Measurements from ENCODE around the gene CHRNA1.

The CHRNA1 gene

DNA sequence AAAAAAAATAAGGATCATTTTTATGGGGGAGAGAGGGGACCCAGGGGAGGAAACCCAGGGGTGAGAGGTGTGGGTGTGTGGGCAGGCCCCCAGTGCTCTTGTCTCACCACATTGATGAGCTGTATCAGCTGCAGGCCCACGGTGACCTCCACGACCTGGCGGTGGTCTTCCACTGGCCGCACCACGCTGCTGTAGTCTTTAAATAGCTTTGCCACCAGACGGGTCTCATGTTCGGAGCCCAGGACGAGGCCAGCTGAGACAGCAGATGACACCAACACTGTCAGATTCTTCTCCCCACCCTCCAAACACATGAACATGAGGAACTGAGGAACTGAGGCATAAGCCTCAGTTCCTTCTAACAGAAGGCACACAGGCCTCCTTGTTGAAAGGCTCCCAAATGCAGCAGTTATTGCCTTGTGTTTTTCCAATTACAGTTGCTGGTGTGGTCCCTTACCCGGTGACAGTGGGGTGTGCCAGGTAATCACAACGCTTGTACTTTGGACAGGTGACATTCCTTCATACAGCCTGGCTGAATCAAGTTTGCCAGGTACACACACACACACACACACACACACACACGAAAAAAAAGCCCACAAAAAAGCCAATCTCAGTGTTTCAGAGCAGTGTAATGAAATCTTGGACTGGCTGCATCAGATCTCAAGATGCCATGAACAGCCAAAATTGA lies 4.7 kb downstream of the CHRNA1 start:
- no peak for DNase-seq

DNA sequence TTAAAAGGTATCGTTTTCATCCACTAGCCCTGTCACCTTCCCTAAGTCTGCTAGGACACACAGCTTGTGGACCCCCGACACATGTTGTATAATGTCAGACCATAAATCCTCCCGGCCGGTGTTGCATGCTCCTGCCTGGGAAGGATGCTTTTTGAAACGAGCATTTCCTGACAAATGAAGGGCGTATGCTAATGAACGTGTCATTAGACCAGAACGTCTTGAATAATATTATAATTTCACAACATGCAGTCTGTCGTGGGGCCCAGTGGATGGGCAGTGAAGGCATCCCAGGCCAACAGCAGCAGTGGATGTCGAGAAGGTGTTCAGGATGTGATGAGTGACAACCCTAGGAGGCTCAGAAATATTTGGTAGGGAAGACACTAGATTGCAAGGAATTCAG lies 7.5 kb downstream of the CHRNA1 start:
- no peak for DNase-seq

DNA sequence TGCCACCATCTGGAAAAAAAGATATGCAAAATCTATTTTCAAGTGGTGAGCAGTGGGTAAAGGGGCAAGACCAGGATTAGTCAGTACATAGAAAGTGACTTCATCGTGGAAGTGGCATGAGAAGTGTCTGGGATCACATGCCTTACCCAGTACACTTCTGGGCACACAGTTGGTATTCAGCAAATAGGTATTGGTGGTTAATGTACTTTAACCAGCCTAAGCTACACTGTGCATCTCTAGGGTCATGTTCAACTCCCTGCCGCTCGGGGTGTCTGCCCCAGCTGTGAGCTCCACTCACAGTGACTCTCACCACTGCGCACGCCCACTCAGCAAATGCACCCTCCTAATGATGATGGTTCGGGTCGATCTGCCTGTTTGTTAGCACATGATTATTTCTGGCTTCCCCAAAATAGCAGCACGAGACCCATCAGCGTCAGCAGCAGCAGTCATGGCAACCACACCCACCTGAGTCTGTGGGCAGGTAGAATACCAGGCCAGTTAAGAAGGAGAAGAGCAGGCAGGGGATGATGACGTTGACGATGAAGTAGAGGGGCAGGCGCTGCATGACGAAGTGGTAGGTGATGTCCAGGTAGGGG lies 11.1 kb downstream of the CHRNA1 start:
- peak; percentile 10 to 31 for DNase-seq

DNA sequence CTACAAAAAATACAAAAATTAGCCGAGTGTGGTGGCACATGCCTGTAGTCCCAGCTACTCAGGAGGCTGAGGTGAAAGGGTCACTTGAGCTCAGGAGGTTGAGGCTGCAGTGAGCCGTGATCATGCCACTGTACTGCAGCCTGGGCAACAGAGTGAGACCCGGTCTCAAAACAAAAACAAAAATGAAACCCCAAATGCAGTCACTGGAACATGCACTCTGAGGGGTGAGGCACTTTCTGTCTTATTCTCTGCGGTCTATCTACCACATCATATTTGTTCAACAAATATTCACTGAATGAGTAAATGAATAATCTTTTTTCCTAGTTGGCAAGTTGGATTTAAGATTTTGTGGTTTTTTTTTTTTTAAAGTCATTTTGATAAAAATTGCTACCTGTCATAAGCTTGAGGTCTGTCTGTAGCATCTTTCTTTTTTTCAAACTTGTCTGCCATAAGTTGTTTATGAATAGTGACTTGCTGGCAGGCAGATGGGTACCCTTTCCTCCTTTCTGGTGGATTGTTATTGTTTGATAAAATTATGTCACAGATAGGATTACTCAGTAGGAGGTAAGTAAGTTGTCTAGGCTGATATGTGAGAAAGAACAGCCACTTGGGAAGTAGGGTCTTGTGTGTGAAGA lies 11.8 kb downstream of the CHRNA1 start:
- DNase-seq = no peak

DNA sequence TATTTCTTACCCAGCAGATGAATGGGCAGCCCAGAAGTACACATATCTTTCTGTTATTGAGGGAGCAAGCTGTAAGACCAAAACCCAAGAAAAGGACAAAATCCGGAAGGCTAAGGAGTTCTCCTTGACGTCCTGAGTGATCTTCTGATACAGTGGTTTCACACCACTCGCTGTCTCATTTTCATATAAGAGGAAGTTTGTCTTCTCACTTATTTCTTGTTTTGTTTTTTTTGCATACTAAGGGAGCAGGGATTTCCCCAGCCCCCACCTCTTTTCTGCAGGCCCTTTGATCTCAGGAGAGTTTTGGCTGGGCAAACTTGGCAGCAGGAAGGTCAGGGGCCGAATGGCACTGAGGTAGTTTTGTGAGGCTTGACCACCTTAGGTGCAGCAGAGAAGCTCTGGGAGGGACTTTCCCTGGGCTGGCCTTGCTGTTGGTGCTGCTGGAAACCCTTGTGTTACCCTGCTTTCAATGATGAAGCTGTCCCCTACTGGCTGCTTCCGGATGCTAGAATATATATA lies 13.3 kb downstream of the CHRNA1 start:
- peak; percentile 12 to 26 for DNase-seq

DNA sequence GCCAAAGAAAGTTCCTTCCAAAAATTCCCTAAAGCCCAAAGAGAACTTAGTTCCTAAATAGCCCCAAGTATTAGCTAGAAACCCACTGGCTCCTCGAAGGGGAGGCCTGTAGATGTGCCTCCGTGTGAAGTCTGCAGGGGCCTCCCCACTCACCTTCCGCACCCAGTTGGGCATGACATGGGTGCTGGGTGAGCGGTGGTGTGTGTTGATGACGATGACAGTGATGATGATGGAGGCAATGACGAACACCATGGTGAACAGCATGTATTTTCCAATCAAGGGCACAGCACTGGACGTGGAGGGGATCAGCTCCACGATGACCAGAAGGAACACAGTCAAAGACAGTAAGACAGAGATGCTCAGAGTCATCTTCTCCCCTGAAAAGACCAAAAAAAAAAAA lies 14.5 kb downstream of the CHRNA1 start:
- no peak for DNase-seq

DNA sequence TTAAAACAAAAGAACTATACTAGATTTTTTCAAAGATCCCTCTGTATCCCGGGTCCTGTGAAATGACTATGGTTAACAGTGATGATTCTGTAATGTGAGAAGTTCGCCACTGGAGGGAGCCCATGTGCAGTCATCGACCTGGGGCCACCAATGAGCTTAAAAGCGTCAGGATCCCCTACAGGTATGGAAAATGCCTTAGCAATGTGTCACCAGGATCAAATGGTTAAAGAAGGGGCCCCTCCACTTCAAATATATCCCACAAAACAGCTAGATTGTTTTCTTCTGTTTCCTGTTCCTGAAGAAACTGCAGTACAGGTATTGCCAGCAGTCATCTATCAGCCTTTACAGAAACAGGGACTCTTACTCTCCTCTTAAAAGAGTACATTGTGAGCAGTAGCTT lies 15.3 kb downstream of the CHRNA1 start:
- peak; percentile 67 to 68 for DNase-seq

DNA sequence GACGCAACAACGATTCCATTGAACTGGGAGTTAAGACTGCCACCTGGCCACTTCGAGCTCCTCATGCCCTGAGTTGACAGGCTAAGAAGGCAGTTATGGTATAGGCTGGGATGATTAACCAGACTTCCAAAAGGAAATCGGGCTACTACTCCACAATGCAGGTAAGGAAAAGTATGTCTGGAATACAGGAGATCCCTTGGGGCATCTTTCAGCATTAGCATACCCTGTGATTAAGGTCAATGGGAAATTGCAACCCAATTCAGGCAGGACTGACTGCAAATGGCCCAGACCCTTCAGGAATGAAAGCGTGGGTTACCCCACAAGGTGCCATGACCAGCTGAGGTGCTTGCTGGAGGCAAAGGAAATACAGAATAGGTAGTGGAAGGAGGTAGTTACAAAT lies 19.1 kb downstream of the CHRNA1 start:
- DNase-seq = no peak

DNA sequence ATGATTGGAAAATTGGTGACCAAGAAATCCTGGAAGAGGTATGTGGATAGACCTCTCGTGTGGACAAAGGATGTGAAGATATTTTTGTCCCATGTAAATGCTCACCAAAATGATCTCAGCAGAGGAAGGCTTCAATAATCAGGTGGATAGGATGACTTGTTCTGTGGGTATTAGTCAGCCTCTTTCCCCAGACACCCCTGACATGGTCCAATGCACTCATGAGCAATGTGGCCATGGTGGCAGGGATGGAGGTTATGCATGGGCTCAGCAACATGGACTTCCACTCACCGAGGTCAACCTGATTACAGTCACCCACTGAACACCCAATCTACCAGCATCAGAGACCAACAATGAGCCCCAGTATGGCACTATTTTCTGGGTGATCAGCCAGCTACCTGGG lies 20.2 kb downstream of the CHRNA1 start:
- no peak for DNase-seq

DNA sequence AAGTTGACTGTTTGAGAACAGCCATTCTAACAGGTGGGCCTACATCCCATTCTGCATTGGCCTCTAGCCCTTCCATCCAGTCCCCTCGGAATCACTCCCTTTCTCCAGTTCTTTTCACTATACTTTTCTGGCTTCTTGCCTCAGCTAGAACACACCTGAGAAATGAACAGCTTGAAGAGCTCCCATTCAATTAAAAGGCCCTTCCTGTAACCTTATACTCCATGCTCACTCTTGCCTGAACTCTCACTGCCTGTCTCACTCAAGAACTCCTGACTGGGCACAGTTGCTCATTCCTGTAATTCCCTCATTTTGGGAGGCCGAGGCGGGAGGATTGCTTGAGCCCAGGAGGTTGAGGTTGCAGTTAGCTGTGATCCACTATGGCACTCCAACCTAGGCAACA lies 23.6 kb downstream of the CHRNA1 start:
- DNase-seq = no peak

DNA sequence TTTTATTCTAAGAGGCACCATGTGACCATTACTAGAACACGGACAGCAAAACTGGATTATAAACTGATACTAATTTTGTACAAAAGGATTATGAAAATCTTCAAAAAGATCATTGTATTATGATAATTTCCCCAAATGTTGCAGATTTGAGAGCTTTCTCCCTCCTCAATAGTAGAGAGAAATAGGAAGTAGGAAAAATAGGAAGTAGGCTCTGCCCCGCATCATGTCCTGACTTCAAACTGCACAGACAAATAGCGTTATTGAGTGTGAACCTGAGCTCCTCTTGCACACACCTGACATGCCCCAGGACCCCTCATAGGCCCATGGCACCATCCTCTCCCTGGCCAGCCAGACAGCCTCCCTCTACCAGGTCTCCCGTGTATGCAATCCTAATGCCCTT lies 25.4 kb downstream of the CHRNA1 start:
- DNase-seq = no peak

DNA sequence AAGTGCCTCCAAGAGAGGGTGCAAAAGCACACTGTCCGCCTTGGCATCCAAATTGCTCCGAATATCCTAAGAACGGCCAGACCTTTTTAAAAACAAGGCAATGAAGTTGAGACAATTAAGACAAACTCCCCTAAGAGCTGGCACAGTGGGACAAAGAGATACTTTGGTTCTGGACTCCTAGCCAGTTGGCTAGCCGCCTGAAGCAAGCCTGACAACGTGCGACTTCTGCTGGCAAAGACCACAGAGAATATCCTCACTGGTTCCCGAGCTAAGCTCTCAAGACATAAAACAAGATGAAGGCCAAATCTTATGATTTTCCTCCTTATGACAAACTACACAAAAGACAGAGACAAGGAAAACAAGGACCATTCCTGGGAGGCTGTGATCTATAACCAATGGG lies 32.7 kb downstream of the CHRNA1 start:
- DNase-seq = no peak

DNA sequence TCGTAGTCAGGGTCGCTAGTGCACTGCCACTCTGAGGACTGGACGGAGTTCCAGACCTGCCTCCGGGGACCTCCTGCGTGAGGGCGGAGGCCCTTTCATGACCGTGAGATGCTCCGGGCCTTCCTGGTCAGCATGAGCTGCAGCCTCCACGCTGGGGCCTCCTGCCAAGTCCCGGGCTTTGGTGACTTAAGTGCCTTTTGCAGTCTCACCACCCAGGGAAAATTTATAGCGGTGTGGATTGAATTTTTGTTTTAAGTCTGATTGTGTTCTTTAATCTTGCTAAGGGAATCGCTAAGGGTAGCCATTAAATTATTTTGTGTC lies 33.6 kb downstream of the CHRNA1 start:
- DNase-seq = no peak

DNA sequence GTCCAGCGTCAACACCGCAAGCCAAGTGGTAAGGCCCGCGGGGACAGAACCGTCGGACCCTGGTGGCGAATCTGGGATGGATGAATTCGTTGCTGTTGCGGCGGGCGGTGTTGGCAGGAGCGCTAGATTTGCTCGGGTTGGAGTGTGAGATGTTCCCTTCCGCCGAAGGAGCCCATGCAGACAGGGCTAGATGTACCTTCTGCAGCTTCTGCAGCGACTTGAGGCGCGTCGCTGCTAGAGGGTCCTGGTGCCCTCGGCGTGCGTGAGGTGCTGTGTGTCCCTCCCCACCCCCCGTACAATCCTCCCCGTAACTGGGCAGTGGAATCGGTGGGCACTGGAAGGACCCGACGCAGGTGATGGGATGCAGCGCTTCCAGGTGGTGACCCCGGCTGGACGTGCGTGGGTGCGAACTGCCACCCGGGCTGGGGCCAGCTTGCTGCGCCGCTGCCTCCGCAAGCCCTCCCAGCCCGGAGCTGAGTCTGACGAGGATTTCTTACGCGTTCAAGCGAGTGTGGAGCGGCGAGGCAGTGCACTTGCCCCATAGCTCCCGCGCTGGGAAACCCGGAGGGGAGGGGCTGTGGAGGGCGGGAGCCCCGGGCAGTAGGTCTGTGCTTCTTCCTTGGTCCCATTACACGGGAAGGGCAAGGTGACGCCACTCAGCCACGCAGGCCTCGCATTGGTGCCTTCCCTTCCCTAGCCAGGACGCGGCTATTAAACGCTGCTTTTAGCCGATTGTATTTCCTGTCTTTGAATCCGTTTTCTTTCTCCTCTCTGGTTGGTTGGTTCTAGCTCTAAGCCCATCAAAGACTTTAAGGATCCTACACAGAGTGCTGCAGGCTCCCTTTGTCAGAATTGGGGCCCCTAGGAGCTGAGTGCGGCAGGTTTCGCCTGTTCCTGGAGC lies 34.2 kb downstream of the CHRNA1 start:
- peak; percentile 23 to 34 for DNase-seq

DNA sequence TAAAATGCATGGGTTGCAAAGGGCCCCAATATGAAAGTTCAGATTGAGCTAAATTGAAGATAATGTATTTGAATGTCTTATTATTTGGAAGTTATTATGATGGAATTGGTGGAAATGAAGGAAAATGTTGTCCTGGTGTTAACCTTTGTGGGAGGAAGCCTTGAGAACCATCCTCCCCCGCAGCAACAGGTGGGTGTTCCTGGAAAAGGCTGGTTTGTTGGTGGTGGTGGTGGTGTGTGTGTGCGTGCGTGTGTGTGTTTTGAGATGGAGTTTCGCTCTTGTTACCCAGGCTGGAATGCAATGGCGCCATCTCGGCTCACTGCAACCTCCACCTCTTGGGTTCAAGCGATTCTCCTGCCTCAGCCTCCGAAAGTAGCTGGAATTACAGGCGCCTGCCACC lies 36.2 kb downstream of the CHRNA1 start:
- no peak for DNase-seq

DNA sequence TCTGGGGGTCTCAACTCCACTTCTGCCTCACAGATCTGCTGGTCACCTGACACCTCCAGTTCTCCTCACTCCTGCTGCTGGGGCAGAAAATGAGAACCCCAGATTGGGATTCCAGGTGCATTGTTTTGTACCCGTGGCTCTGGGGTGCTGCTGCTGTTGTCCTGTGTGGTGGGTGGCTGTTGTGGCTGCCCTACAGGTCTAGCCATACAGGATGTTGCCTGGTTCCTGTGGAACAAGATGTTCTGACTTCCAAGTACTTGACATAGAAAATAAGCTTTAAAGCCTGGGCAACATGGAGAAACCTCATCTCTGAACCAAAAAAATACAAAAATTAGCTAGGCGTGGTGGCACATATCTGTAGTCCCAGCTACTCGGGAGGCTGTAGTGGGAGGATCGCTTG lies 38.1 kb downstream of the CHRNA1 start:
- no peak for DNase-seq

DNA sequence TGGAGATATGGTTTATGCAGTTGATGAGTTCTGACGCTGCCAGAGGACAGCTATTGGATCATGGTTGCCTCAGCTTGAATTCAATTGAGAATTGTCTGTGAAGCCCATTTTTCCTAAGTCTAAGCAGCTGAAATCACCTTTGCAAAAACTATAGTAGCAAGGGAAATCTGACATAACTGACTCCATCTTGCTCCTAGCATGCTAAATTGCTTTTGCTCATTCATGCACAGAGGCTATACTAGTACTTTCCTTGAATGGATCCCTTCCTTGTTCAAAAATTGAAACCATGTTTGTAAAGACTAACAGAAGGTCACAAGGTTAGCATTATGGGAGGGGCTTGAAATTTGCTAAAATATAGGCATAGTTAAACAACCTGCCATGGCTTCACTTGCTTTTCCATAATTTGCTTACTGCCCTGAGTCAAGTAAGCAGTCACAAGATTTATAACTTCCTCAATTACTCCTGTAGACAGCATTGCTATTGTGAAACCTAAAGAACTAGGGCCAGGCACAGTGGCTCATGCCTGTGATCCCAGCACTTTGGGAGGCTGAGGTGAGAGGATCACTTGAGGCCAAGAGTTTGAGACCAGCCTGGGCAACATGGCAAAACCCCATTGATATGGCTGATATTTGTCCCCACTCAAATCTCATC lies 41.2 kb downstream of the CHRNA1 start:
- no peak for DNase-seq

DNA sequence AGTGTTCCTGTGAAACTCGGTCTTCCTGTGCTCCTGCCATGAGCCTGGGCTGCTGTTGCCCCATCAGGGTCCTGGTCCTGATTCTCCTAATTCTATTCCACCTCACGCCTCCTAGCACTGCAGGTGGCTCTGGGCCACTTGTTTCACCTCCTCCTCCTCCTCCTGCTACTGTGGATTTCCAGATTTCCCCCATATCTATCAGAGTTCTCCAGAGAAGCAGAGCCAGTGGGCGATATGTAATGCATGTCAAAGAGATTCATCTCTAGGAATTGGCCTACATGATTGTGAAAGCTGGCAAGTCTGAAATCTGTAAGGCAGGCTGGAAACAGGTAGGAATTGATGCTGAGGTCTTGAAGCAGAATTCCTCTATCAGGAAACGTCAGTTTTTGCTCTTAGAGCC lies 45.3 kb downstream of the CHRNA1 start:
- DNase-seq = no peak

DNA sequence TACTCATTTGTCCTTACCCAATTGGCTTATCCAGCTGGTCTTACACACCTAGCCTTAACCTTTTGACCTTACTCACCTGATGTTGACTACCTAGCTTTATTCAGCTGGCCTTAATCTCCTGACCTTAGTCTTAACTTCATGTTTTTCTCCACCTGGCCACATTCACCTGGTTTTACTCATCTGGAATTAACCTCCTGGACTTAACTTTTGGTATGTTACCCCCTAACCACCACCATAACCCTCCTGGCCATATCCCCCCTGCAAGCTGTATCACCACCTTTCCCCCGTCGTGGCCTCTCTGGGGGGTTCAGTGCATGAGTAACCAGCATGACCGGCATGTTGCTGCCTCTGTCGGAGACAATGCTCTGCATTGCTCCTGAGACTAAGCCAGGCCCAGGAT lies 45.7 kb downstream of the CHRNA1 start:
- DNase-seq = no peak

DNA sequence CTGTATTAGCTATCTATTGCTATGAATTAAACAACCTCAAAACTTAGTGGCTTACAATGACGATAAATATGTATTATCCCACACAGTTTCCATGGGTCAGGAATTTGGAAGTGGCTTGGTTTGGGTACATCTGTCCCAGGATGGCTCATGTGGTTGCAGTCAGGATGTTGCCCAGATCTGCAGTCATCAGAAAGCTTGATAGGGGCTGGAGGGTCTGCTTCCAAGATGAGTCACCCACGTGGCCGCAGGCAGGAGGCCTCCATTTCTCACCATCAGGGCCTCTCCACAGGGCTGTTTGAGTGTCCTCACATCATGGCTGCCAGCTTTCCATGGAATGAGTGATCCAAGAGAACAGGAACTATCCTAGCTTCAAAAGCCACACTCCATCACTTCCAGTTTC lies 46.4 kb downstream of the CHRNA1 start:
- DNase-seq = no peak

DNA sequence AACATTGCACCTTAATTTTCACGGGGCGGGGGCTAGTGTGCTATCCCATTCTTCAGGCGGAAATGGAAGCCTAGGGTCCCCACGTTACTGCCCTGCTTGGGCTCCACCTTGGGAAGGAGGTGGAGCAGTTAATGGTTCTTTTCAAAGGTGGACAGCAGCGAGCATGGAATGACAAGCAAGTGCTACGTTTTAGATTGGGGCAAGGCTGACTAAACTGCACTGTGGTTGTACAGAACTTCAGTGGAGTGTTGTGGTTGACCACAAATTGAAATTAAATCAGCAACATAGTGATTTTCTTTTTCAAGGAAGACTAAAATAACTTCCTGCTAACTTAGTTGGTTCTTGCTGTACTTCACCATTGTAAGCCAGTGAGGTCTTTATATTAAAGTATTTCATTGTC lies 47.0 kb downstream of the CHRNA1 start:
- peak in 1 of 2 experiments; percentile 6 for DNase-seq

DNA sequence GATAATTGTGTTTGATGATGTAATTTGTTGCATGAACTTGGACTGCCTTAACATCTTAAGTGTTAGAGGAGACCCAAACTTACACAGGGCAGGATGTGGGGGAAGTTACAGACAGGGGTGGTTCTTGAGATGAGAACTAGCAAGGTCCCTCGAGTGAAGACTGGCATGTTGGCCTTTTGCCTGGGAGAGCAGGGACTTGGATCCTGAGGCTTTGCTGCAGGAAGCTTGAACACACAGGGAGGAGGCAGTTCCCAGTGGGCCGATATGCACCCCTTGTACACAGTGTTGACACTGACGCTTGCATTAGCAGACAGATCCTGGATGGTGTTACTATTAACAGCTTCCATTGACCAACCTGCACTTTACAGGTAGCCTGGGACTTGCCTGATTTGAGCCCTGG lies 47.5 kb downstream of the CHRNA1 start:
- no peak for DNase-seq

DNA sequence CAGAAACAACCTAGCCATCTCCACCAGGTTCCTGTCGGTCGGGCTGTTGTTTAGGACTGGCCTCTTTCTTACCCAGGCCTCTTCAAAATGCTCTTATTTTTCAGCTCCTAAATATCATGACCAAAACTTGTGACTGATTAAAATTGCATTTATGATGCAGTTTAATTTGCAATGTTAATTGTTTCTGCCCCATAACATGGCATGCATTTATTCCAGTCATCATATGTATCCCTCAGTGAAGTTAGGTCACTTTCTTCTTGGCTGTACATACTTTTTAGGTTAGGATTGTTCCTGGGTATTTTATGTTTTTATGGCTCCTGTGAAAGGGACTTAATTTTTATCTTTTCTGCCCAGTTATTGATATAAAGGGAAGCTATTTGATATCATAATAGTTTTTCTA lies 50.6 kb downstream of the CHRNA1 start:
- DNase-seq = no peak

Measured in activated CD4-positive, alpha-beta T cell treated with anti-CD3 and anti-CD28 coated beads, Interleukin-2, amount 50 U/mL, for 4 hours (primary cell).